Vagina (tissue), 2 donors: ENCODE results near the gene NUP62. TPM values are rescaled to one million over a fixed set of nuclear protein-coding genes. Genes with fewer than 3 reads are reported as not detected.
A peak's percentile ranks its signal among the peaks of the same experiment; 100 is the strongest.

Source experiments
- DNase-seq, 2 donors: peaks; one replicate each; pipeline ENCODE4 v3.0.0-alpha.2; 2017; ENCODE audit errors: extremely low spot score in 2 of 2
- H3K27ac ChIP-seq: fragments of 200-600 bp; sonication (generic); one replicate; pipeline ENCODE4 v1.5.1; 2019
- H3K27me3 ChIP-seq: fragments of 200-600 bp; sonication (generic); one replicate; pipeline ENCODE4 v1.5.1; 2019
- H3K36me3 ChIP-seq, 2 donors: fragments of 200-600 bp; sonication (generic); one replicate each; pipeline ENCODE4 v1.5.1; 2017 to 2019
- H3K4me1 ChIP-seq: fragments of 200-600 bp; sonication (generic); one replicate; pipeline ENCODE4 v1.5.1; 2019
- H3K4me3 ChIP-seq, 2 donors: fragments of 200-600 bp; sonication (generic); 1 replicate in 1 of 2; 2 replicates in 1 of 2; pipeline ENCODE4 v1.5.1; 2016 to 2019
- H3K9me3 ChIP-seq: fragments of 200-600 bp; sonication (generic); one replicate; pipeline ENCODE4 v1.5.1; 2019
- CTCF ChIP-seq, 3 experiments: fragments of 450-650 bp in 2 of 3; fragments of 200-600 bp in 1 of 3; sonication (generic) in 1 of 3; IDR thresholded peaks; one replicate each; pipeline ENCODE4 v1.5.1; 2017 to 2019; ENCODE audit warnings: antibody characterized with exemption in 3 of 3, mild to moderate bottlenecking in 2 of 3, moderate library complexity in 2 of 3
- POLR2A ChIP-seq, 2 donors: fragments of 450-650 bp; IDR thresholded peaks; one replicate each; pipeline ENCODE4 v1.6.1; 2017; ENCODE audit warnings: antibody characterized with exemption in 2 of 2, mild to moderate bottlenecking in 2 of 2, moderate library complexity in 2 of 2
- POLR2AphosphoS5 ChIP-seq, 2 donors: sonication (generic); formaldehyde crosslinking; IDR thresholded peaks; one replicate each; pipeline ENCODE4 v1.9.0; 2017; ENCODE audit warnings: antibody characterized with exemption in 2 of 2, mild to moderate bottlenecking in 2 of 2, low read depth in 1 of 2; ENCODE audit not compliant: insufficient read depth in 1 of 2
- intact Hi-C: fragments of 100-400 bp; cut with DNase I; formaldehyde crosslinking; loops from one replicate; pipeline ENCODE4 v1.15.1; 2023
- total RNA-seq: library from RNA; depleted of rRNA; stranded (reverse); fragments of >200 nt; gene quantifications from one replicate; pipeline ENCODE4 v1.2.3, GENCODE V29; 2016

NUP62 gene
- total RNA-seq, 1 donor from 2014 or later: 38.5 TPM

GRCh38 chr19:49870309-49870901, 58.9 kb downstream of the NUP62 start:
- TF ChIP-seq CTCF (IDR thresholded peaks at IDR 0.05) (no peak), POLR2AphosphoS5 (IDR thresholded peaks at IDR 0.05; ENCODE audit: insufficient read depth in 1 of 2, low read depth in 1 of 2) (no peak), POLR2A (IDR thresholded peaks at IDR 0.05) (no peak)
- Histone ChIP-seq H3K4me3 (peak overlapping the region; percentile 58 to 65), H3K36me3 (peaks cover 0 to 7% of the 10 kb centered on the region in 2 donors), H3K27ac (peak overlapping the region; percentile 92), H3K9me3 (no peaks in the 10 kb centered on the region), H3K27me3 (no peaks in the 10 kb centered on the region), H3K4me1 (peaks cover 59% of the 10 kb centered on the region)
- no peak for DNase-seq
- intact Hi-C loops: no loop called here

- H3K36me3 ChIP-seq: peaks cover 0 to 5% of the 10 kb centered on the region in 2 donors
- peak overlapping the region; percentile 95 for H3K27ac ChIP-seq
- H3K4me1 ChIP-seq: peaks cover 57% of the 10 kb centered on the region
- DNase-seq: peak in 1 of 2 donors; percentile 100
- H3K27me3 ChIP-seq: no peaks in the 10 kb centered on the region
- H3K4me3 ChIP-seq: peak overlapping the region; percentile 58 to 65
- H3K9me3 ChIP-seq: no peaks in the 10 kb centered on the region
- intact Hi-C loops: no loop called here
- TF ChIP-seq CTCF (IDR thresholded peaks at IDR 0.05): peak in 1 of 3 experiments; percentile 6
- TF ChIP-seq POLR2AphosphoS5 (IDR thresholded peaks at IDR 0.05; ENCODE audit: insufficient read depth in 1 of 2, low read depth in 1 of 2): peak; percentile 90 to 97
- peak in 1 of 2 donors; percentile 66 for TF ChIP-seq POLR2A (IDR thresholded peaks at IDR 0.05)
Observed at GRCh38 chr19:49869484-49870308, 59.6 kb downstream of the NUP62 start.

- peak overlapping the region; percentile 95 for H3K27ac ChIP-seq
- H3K27me3 ChIP-seq: no peaks in the 10 kb centered on the region
- peaks cover 0 to 4% of the 10 kb centered on the region in 2 donors for H3K36me3 ChIP-seq
- intact Hi-C loops: no loop called here
- DNase-seq: no peak
- TF ChIP-seq POLR2A (IDR thresholded peaks at IDR 0.05): no peak
- no peak for TF ChIP-seq CTCF (IDR thresholded peaks at IDR 0.05)
- TF ChIP-seq POLR2AphosphoS5 (IDR thresholded peaks at IDR 0.05; ENCODE audit: insufficient read depth in 1 of 2, low read depth in 1 of 2): no peak
- peaks cover 51% of the 10 kb centered on the region for H3K4me1 ChIP-seq
- H3K4me3 ChIP-seq: peak overlapping the region; percentile 54 to 65
- no peaks in the 10 kb centered on the region for H3K9me3 ChIP-seq
Observed at GRCh38 chr19:49869009-49869483, 60.3 kb downstream of the NUP62 start.

GRCh38 chr19:49866933-49867782, 62.1 kb downstream of the NUP62 start, which contains the start of gene PNKP:
Gene PNKP, minus strand, starts transcription at chr19:49867576. Its CDS starts 372 bp downstream, at chr19:49867204.
- peak in 1 of 2 donors; percentile 98 for DNase-seq
- H3K36me3 ChIP-seq: peaks cover 0 to 17% of the 10 kb centered on the region in 2 donors
- H3K4me1 ChIP-seq: peaks cover 51% of the 10 kb centered on the region
- no peaks in the 10 kb centered on the region for H3K9me3 ChIP-seq
- TF ChIP-seq POLR2A (IDR thresholded peaks at IDR 0.05): peak in 1 of 2 donors; percentile 50
- peak; percentile 90 to 97 for TF ChIP-seq POLR2AphosphoS5 (IDR thresholded peaks at IDR 0.05; ENCODE audit: insufficient read depth in 1 of 2, low read depth in 1 of 2)
- no peak for TF ChIP-seq CTCF (IDR thresholded peaks at IDR 0.05)
- H3K27ac ChIP-seq: peak within 1 kb of the TSS; percentile 95
- H3K27me3 ChIP-seq: no peaks in the 10 kb centered on the region
- intact Hi-C loops: no loop called here
- H3K4me3 ChIP-seq: peak within 1 kb of the TSS; percentile 74 to 80
